GM18858 (cell line): Measurements from ENCODE around the gene UGT1A6.

ENCODE experiments used
- ATAC-seq: cut with Tn5 transposase; IDR thresholded peaks from one replicate; pipeline ENCODE4 v1.9.1; 2021; ENCODE audit not compliant: unreplicated experiment

The UGT1A6 gene

GRCh38 chr2:233817995-233818638 is 125.4 kb downstream of the UGT1A6 start:
- ATAC-seq, result no peak

- no peak for ATAC-seq
These were observed 126.2 kb downstream of the UGT1A6 start for GRCh38 chr2:233818639-233819621.

GRCh38 chr2:233819884-233820773 is 127.4 kb downstream of the UGT1A6 start:
- ATAC-seq, result no peak

- ATAC-seq, result no peak
These were observed 128.1 kb downstream of the UGT1A6 start for GRCh38 chr2:233820774-233821105.

- ATAC-seq, result no peak
These were observed 128.5 kb downstream of the UGT1A6 start for GRCh38 chr2:233821196-233821595.

- ATAC-seq, result no peak
These were observed 129.0 kb downstream of the UGT1A6 start for GRCh38 chr2:233821709-233822100.

- ATAC-seq, result no peak
These were observed 129.5 kb downstream of the UGT1A6 start for GRCh38 chr2:233822101-233822771.
